DMS79 treated with DMSO at 0.1 percent for 48 hours (cell line): ENCODE data around the gene TRPT1.

ENCODE experiments used
- DNase-seq: peaks from one replicate; lab custom pipeline; 2025; lab: John Stamatoyannopoulos, UW

Gene TRPT1

DNA sequence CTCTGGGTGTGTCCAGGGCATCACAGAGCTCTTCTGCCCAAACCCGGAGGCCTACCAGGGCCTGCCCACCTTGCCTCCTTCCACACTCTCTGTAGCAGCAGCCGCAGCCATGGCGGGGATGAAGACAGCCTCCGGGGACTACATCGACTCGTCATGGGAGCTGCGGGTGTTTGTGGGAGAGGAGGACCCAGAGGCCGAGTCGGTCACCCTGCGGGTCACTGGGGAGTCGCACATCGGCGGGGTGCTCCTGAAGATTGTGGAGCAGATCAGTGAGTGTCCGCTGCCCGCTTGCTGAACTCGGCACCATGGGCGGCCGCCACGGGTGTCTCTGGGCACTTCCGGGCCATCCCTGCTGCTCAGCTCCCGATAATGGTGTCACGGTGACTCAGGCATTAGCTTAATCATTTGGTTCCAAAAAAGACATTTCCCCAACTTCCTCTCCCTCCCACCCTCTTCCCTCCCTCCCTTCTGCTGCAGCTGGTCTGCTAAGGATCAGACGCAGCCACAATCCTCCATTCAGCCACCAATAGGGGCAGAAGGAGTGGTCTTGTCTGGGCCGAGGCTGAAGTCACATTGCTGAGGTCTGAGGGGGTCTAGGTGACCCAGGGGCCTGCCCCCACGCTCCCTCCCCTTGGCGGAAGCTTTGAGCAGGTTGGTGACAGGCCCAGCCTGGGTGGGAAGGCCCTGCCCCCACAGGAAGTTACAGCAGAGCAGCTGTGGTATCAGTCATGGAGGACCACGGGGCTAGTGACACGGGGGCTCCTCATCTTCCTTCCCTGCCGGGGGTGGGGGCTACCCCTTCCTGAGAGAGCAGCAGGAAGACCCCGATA, 18.5 kb downstream of the TRPT1 start:
- DNase-seq, result no peak

- DNase-seq, result no peak
These were observed 19.3 kb downstream of the TRPT1 start, which contains the start of gene FERMT3 for GRCh38 chr11:64206457-64207255. TSS of gene FERMT3 (plus strand) at chr11:64206721. CDS start at chr11:64207365, 644 bp downstream.

- peak; percentile 97 for DNase-seq
These were observed 21.5 kb downstream of the TRPT1 start for GRCh38 chr11:64204464-64204989.

GRCh38 chr11:64204080-64204440, 21.9 kb downstream of the TRPT1 start:
- DNase-seq, result no peak

GRCh38 chr11:64203421-64204079, 22.4 kb downstream of the TRPT1 start:
- no peak for DNase-seq

GRCh38 chr11:64202992-64203391, 23.0 kb downstream of the TRPT1 start:
- no peak for DNase-seq

DNA sequence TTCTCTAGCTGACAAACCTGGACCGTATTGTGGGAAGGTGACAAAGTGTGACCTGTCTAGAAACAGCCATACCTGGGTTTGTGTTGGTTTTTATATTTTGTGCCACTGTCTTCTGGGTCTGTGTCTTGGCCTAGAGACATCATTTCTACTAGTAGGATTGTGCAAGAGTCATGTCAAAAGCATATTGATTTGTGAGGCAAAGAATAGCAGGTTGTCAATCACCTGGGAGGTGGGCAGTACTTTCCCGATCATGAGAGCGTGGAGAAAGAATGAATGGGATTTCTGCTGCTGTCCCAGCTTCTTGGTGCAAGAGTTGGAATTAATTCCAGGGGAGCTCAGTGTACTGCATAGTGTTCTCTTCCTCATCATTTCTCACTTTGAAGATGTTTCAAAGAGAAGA, 24.4 kb downstream of the TRPT1 start:
- no peak for DNase-seq

- no peak for DNase-seq
These were observed 27.5 kb downstream of the TRPT1 start for GRCh38 chr11:64198511-64198910.

DNA sequence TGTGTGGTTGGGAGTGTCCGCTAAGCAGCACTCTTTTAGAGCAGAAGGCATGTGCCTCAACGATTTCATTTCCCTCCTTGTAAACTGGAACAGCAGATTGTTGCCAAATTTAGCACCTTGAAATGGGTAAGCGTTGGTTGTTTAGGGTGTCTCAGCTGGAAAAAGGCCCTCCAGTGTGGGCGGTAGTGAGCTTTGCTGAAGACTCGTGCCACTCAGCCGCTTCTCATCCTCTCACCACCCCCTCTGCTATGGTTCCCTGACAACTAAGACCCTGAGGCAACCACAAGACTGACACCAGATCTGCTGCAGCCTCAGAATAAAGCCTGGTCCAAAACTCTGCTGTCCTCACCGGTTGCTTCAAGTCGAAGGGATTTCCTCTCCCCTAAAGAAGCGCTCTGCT, 29.4 kb downstream of the TRPT1 start:
- DNase-seq, result no peak

DNA sequence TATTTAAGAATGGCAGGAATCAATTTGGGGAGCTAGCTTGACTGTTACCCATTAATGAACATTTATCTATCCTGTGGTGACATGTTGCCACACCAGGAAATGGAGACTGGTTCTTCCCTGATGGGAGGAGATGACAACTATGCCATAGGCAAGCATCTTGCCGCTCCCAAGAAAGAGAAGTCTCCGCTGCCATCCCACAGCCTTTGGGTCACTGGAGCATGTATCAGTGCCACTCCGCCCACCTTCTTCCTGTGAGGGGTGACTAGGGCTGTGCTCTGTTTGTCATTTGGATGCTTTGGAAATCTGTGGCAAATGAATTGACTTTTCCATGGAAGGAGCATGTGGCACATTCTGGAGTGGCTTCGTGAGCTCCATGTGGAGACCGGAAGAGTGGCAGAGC, 33.6 kb downstream of the TRPT1 start:
- DNase-seq, result no peak

DNA sequence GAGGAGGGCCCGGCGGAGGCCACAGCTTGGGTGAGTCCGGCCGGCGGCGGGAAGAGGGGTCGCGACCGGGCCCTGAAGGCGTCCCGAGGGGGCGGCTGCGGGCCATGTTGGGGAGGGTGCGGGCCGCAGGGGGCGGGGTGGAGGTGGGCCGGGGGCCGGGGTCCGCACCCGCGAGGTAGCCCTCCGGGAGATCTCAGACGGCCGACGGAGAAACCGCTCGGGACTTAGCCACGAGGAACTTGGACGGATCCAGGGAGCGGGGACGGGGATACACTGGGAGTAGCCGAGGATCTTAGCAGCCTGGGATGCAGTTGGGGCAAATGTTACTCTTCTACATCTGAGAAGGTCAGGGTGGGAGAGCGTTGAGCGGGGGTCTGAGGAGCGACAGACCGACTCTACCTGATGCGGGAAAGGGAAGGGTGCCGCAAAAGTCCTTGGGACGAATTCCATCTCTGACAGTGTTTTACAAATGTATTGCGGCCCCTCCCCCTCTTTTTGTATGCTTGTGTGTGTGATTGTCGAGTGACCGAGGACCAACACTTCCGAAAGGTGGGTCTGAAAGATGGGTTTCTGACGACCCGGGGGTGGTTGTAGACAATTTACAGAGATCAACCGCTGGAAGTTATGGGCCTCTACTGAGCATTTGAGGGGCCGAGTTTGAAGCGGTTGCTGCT, 39.4 kb downstream of the TRPT1 start:
- DNase-seq, result no peak

DNA sequence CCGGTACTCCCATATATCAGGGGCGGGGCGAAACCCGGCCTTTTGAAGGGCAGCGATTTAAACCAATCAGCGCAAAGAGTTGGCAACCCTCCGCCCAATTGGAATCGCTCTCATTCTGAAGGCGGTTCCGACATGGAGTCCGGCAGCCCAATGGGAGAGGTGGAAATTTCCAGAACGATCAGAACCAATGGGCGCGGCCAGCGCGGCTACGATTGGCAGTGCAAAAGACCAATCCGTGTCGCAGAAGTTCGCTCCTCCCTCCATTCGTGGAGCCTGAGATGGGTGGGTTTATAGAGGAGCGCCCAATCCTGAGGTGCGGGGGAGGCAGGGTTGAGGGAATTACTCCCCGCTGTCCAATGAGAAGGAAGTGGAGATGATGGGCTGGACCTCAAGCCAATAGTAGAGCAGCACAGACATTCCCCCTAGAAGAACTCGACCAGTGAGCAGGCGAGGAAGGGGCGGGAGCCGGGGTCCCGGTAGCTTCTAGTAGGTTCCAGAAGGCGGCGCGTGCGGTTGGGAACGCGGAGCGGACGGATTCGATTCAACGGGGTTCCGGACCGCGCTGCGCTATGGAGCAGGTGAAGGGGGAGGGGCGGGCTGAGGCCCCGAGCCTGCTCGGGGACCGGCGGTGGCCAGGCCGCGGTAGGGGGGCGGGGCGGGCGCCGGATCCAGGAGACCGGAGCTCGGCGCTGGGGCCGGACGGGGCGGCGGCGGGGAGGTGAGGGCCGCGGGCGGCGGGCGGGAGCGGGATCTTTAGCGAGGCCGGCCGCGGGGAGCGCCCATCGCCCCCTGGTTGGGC, 40.1 kb downstream of the TRPT1 start, which contains the start of gene STIP1:
Gene STIP1 (plus strand): TSS at position 479 of the 799 bp plus-strand sequence. CDS start 91 bp downstream, at position 570.
- DNase-seq, result peak; percentile 100

DNA sequence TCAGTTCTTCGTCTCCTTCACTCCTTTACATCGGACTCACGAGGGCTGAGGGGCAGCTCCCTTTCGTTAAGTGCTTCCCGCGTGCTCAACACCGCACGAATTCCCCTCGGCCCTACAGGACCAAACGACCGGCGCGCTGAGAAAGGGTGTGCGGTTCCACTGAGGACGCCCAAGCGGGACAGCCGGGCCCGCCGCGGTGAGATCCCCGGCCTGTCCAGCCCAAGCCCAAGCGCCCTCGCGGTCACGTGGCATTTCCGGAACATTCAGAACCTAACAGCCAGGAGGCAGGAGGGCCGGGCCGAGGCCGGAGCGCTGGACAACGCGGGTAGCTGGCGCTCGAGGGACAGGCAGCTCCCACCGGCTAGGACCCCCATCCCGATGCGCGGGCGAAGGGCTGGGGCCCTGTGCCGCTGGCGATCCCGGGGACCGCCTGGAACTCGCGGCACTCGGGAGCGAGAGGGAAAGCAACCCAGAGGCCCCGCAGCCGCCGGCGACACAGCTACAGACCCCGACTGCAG, 40.8 kb downstream of the TRPT1 start:
- no peak for DNase-seq

- no peak for DNase-seq
These were observed 42.1 kb downstream of the TRPT1 start for GRCh38 chr11:64183890-64184289.

GRCh38 chr11:64181506-64182411, 44.2 kb downstream of the TRPT1 start:
- DNase-seq, result peak; percentile 88

DNA sequence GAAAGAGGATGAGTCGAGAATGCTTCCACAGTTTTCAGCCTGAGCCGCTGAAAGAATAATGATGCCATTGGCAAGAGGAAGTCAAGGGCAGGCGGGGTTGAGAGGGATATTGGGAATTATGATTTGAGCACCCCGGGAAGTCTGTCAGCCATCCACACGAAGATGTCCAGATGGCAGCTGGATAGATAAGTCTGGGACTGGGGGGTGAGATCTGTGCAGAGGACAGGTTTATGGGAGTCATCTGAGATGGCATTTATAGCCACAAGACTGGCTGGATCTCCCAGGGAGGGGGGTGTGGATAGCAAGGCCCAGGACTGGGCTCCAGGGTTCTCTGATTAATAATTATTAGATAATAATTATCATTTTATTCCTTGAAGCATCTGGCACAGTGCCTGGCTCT, 45.1 kb downstream of the TRPT1 start:
- DNase-seq, result no peak

GRCh38 chr11:64178951-64179639, 46.9 kb downstream of the TRPT1 start:
- no peak for DNase-seq

- DNase-seq, result no peak
These were observed 47.8 kb downstream of the TRPT1 start for GRCh38 chr11:64178203-64178602.

GRCh38 chr11:64176751-64177150, 49.2 kb downstream of the TRPT1 start:
- no peak for DNase-seq
